Neural cell (in vitro differentiated cells): Measurements from ENCODE around the gene GALR3.

Source experiments
- CTCF ChIP-seq: fragments of 450-650 bp; IDR thresholded peaks from 2 replicates; pipeline ENCODE4 v1.5.1; 2014; ENCODE audit warnings: antibody characterized with exemption, mild to moderate bottlenecking, moderate library complexity; ENCODE audit not compliant: poor library complexity, severe bottlenecking
- EP300 ChIP-seq: fragments of 450-650 bp; conservative IDR thresholded peaks from 2 replicates; pipeline ENCODE4 v1.6.1; 2014; ENCODE audit warnings: antibody characterized with exemption, mild to moderate bottlenecking, moderate library complexity; ENCODE audit not compliant: poor library complexity, severe bottlenecking
- EZH2 ChIP-seq: fragments of 200-600, 300-800 bp; shearing (Covaris generic), sonication (generic); IDR thresholded peaks from 2 replicates; pipeline ENCODE4 v1.6.1; 2014; ENCODE audit warnings: antibody characterized with exemption, low read length, borderline replicate concordance, mild to moderate bottlenecking; ENCODE audit not compliant: insufficient read depth, poor library complexity, severe bottlenecking
- MXI1 ChIP-seq: fragments of 450-650 bp; conservative IDR thresholded peaks from 2 replicates; pipeline ENCODE4 v1.6.1; 2014; ENCODE audit warnings: antibody characterized with exemption, mild to moderate bottlenecking; ENCODE audit not compliant: poor library complexity, severe bottlenecking
- POLR2AphosphoS5 ChIP-seq: IDR thresholded peaks from 2 replicates; pipeline ENCODE4 v1.6.1; 2012
- RAD21 ChIP-seq: fragments of 450-650 bp; conservative IDR thresholded peaks from 2 replicates; pipeline ENCODE4 v1.6.1; 2014; ENCODE audit warnings: antibody characterized with exemption, mild to moderate bottlenecking, moderate library complexity
- SMC3 ChIP-seq: fragments of 450-650 bp; conservative IDR thresholded peaks from 2 replicates; pipeline ENCODE4 v1.6.1; 2014; ENCODE audit warnings: antibody characterized with exemption, mild to moderate bottlenecking, moderate library complexity; ENCODE audit not compliant: poor library complexity
- TF ChIP-seq, protein P1 (sequence below): IDR thresholded peaks from 2 replicates; pipeline ENCODE4 v1.6.1; 2012; ENCODE audit warnings: borderline replicate concordance

GRCh38 chr22:37831472-37831871 is 8.3 kb downstream of the GALR3 start:
- TF ChIP-seq EP300 (no peak), CTCF (no peak), SMC3 (no peak), EZH2 (no peak), RAD21 (no peak), POLR2AphosphoS5 (no peak), MXI1 (no peak)
- TF ChIP-seq, protein P1, sequence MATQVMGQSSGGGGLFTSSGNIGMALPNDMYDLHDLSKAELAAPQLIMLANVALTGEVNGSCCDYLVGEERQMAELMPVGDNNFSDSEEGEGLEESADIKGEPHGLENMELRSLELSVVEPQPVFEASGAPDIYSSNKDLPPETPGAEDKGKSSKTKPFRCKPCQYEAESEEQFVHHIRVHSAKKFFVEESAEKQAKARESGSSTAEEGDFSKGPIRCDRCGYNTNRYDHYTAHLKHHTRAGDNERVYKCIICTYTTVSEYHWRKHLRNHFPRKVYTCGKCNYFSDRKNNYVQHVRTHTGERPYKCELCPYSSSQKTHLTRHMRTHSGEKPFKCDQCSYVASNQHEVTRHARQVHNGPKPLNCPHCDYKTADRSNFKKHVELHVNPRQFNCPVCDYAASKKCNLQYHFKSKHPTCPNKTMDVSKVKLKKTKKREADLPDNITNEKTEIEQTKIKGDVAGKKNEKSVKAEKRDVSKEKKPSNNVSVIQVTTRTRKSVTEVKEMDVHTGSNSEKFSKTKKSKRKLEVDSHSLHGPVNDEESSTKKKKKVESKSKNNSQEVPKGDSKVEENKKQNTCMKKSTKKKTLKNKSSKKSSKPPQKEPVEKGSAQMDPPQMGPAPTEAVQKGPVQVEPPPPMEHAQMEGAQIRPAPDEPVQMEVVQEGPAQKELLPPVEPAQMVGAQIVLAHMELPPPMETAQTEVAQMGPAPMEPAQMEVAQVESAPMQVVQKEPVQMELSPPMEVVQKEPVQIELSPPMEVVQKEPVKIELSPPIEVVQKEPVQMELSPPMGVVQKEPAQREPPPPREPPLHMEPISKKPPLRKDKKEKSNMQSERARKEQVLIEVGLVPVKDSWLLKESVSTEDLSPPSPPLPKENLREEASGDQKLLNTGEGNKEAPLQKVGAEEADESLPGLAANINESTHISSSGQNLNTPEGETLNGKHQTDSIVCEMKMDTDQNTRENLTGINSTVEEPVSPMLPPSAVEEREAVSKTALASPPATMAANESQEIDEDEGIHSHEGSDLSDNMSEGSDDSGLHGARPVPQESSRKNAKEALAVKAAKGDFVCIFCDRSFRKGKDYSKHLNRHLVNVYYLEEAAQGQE = no peak
